Erythroblast (primary cell): ENCODE data around the gene AHNAK.
"Not testable (repeated sequence)": the region's sequence is repeated elsewhere in the genome, so short reads cannot be mapped to it uniquely, and the experiment has no call there.

Experiments
- GATA1 ChIP-seq: IDR thresholded peaks from 2 replicates; pipeline ENCODE4 v1.6.1; 2011; ENCODE audit warnings: low read depth, mild to moderate bottlenecking, control low read depth, low read length, moderate library complexity
- POLR2A ChIP-seq: IDR thresholded peaks from 2 replicates; pipeline ENCODE4 v1.6.1; 2011; ENCODE audit warnings: mild to moderate bottlenecking, low read length

GRCh38 chr11:62561677-62562230 lies 15.1 kb upstream of the AHNAK start:
- TF ChIP-seq POLR2A, GATA1: not testable (repeated sequence)
